ENCODE results near the gene LRRC71. TPM values are rescaled to one million over a fixed set of nuclear protein-coding genes. Genes with fewer than 3 reads are reported as not detected.

LRRC71 gene
- total and polyA plus RNA-seq, 10 donors, result 0.03 to 0.51 (median 0.33) TPM; not detected in 4

- WGBS, 5 donors, result 85 to 93% (median 89%) methylated on average over 5 of the region's 5 CpGs
- Histone ChIP-seq H3K27me3 (replicated peaks in 1 of 7) (no peaks in the 10 kb centered on the region), H3K9me3 (no peaks in the 10 kb centered on the region), H3K4me1 (no peaks in the 10 kb centered on the region), H3K27ac (no peak overlapping the region), H3K36me3 (peaks cover 0 to 100% (median 55%) of the 10 kb centered on the region in 6 donors), H3K4me3 (no peak overlapping the region)
- no peak for DNase-seq
- TF ChIP-seq POLR2AphosphoS5 (IDR thresholded peaks at IDR 0.05) (no peak), POLR2A (IDR thresholded peaks at IDR 0.05) (no peak), CTCF (IDR thresholded peaks at IDR 0.05 in 8 of 11, conservative IDR thresholded peaks at IDR 0.05 in 3 of 11) (no peak)
- intact Hi-C loops (cut with DNase I; ENCODE audit: low total_unique reads), result loop anchor here (10.0 kb wide), 1 partner anchor 83 kb away; no protein-coding TSS in a partner anchor
Measured at GRCh38 chr1:156951371-156951770, 30.9 kb downstream of the LRRC71 start.

GRCh38 chr1:156953571-156953970 is 33.1 kb downstream of the LRRC71 start:
- Histone ChIP-seq H3K9me3 (no peaks in the 10 kb centered on the region), H3K27ac (no peak overlapping the region), H3K36me3 (peaks cover 0 to 100% (median 51%) of the 10 kb centered on the region in 6 donors), H3K27me3 (replicated peaks in 1 of 7) (no peaks in the 10 kb centered on the region), H3K4me3 (no peak overlapping the region), H3K4me1 (no peaks in the 10 kb centered on the region)
- TF ChIP-seq POLR2AphosphoS5 (IDR thresholded peaks at IDR 0.05) (no peak), CTCF (IDR thresholded peaks at IDR 0.05 in 8 of 11, conservative IDR thresholded peaks at IDR 0.05 in 3 of 11) (no peak), POLR2A (IDR thresholded peaks at IDR 0.05) (no peak)
- WGBS, 5 donors, result 52 to 86% (median 71%) methylated on average over 2 of the region's 2 CpGs
- DNase-seq, result no peak
- intact Hi-C loops (cut with DNase I; ENCODE audit: low total_unique reads), result loop anchor here (10.0 kb wide), 1 partner anchor 81 kb away; no protein-coding TSS in a partner anchor

- WGBS, 5 donors, result 92 to 95% (median 93%) methylated on average over 10 of the region's 10 CpGs
- no peak overlapping the region for H3K4me3 ChIP-seq
- H3K27me3 ChIP-seq (replicated peaks in 1 of 7), result no peaks in the 10 kb centered on the region
- no peaks in the 10 kb centered on the region for H3K4me1 ChIP-seq
- H3K36me3 ChIP-seq, result peaks cover 3 to 100% (median 54%) of the 10 kb centered on the region in 6 donors
- H3K27ac ChIP-seq, result no peak overlapping the region
- TF ChIP-seq POLR2AphosphoS5 (IDR thresholded peaks at IDR 0.05) (no peak), POLR2A (IDR thresholded peaks at IDR 0.05) (no peak), CTCF (IDR thresholded peaks at IDR 0.05 in 8 of 11, conservative IDR thresholded peaks at IDR 0.05 in 3 of 11) (no peak)
- intact Hi-C loops (cut with DNase I; ENCODE audit: low total_unique reads), result loop anchor here (10.0 kb wide), 1 partner anchor 78 kb away; no protein-coding TSS in a partner anchor
- H3K9me3 ChIP-seq, result no peaks in the 10 kb centered on the region
- DNase-seq, result no peak
Measured at GRCh38 chr1:156956333-156956732, 35.9 kb downstream of the LRRC71 start.

GRCh38 chr1:156957634-156958033 is 37.2 kb downstream of the LRRC71 start:
- Histone ChIP-seq H3K27me3 (replicated peaks in 1 of 7) (no peaks in the 10 kb centered on the region), H3K27ac (no peak overlapping the region), H3K4me3 (no peak overlapping the region), H3K36me3 (peaks cover 3 to 100% (median 50%) of the 10 kb centered on the region in 6 donors), H3K9me3 (no peaks in the 10 kb centered on the region), H3K4me1 (peaks cover 0 to 12% (median 0%) of the 10 kb centered on the region in 6 donors)
- TF ChIP-seq CTCF (IDR thresholded peaks at IDR 0.05 in 8 of 11, conservative IDR thresholded peaks at IDR 0.05 in 3 of 11) (no peak), POLR2A (IDR thresholded peaks at IDR 0.05) (no peak), POLR2AphosphoS5 (IDR thresholded peaks at IDR 0.05) (no peak)
- 78 to 95% (median 86%) methylated on average over 3 of the region's 3 CpGs for WGBS, 5 donors
- no peak for DNase-seq
- intact Hi-C loops (cut with DNase I; ENCODE audit: low total_unique reads), result loop anchor here (10.0 kb wide), 1 partner anchor 77 kb away; no protein-coding TSS in a partner anchor

Measured in spleen (tissue), 11 donors.